Fibroblast of the aortic adventitia (primary cell): Measurements from ENCODE around the gene PARK7. TPM values are rescaled to one million over a fixed set of nuclear protein-coding genes. Genes with fewer than 3 reads are reported as not detected.

ENCODE experiments used
- DNase-seq: peaks from one replicate; pipeline ENCODE4 v3.0.0-alpha.2; 2010; ENCODE audit warnings: low read depth
- H3K4me3 ChIP-seq: 2 replicates; pipeline ENCODE4 v1.5.1; 2011; ENCODE audit warnings: low read depth, mild to moderate bottlenecking, control low read depth, low read length, moderate library complexity
- CTCF ChIP-seq: IDR thresholded peaks from 2 replicates; pipeline ENCODE4 v1.5.1; 2011; ENCODE audit warnings: mild to moderate bottlenecking, low read length, control low read depth, inconsistent platforms; ENCODE audit not compliant: insufficient read depth
- total RNA-seq: library from RNA; depleted of rRNA; stranded (reverse); fragments of >200 nt; gene quantifications from 2 replicates; pipeline ENCODE4 v1.2.3, GENCODE V29; 2012; ENCODE audit warnings: low replicate concordance

The PARK7 gene
- total RNA-seq, 1 donor = 243 TPM

- TF ChIP-seq CTCF = no peak
- no peak for DNase-seq
- H3K4me3 ChIP-seq = no peak overlapping the region
Measured at GRCh38 chr1:7983086-7983778, 21.7 kb downstream of the PARK7 start.

- TF ChIP-seq CTCF = no peak
- no peak for DNase-seq
- H3K4me3 ChIP-seq = no peak overlapping the region
Measured at GRCh38 chr1:7984811-7985210, 23.3 kb downstream of the PARK7 start.

GRCh38 chr1:7985851-7986612 is 24.5 kb downstream of the PARK7 start:
- no peak overlapping the region for H3K4me3 ChIP-seq
- DNase-seq = no peak
- TF ChIP-seq CTCF = no peak

- DNase-seq = no peak
- TF ChIP-seq CTCF = no peak
- H3K4me3 ChIP-seq = no peak overlapping the region
Measured at GRCh38 chr1:7987528-7987927, 26.0 kb downstream of the PARK7 start.

GRCh38 chr1:7988576-7988975 is 27.1 kb downstream of the PARK7 start:
- peak; percentile 63 for DNase-seq
- no peak overlapping the region for H3K4me3 ChIP-seq
- TF ChIP-seq CTCF = no peak

GRCh38 chr1:7989762-7990428 is 28.4 kb downstream of the PARK7 start:
- DNase-seq = peak; percentile 61
- H3K4me3 ChIP-seq = no peak overlapping the region
- no peak for TF ChIP-seq CTCF
